GM12878 (cell line): ENCODE results near the gene ERICH2. TPM values are rescaled to one million over a fixed set of nuclear protein-coding genes. Genes with fewer than 3 reads are reported as not detected.

Source experiments
- ATAC-seq: fragments of 200-7000 bp; cut with Tn5 transposase; 3 replicates; pipeline ENCODE4 v1.9.1; 2020; ENCODE audit warnings: mild to moderate bottlenecking, moderate library complexity
- BruUV-seq: library from RNA; stranded (reverse); fragments of 400-500 nt; replicated peaks from 2 replicates; lab custom pipeline; 2021; lab: Mats Ljungman, UMichigan
- CTCF ChIA-PET: fragments of 300-600 bp; sonication (Branson Sonifier 250); formaldehyde crosslinking; extraction: SDS; loops from one replicate; lab custom pipeline; 2021; ENCODE audit warnings: inconsistent platforms; lab: Yijun Ruan, JAX
- POLR2A ChIA-PET: fragments of 350-600 bp; formaldehyde crosslinking; extraction: SDS; loops from one replicate; lab custom pipeline; 2021; ENCODE audit warnings: inconsistent platforms; lab: Charles Lee
- RAD21 ChIA-PET: fragments of 300-600 bp; sonication (Branson Sonifier 250); formaldehyde crosslinking; loops from one replicate; lab custom pipeline; 2023; ENCODE audit warnings: antibody characterized with exemption; ENCODE audit not compliant: unreplicated experiment; lab: Charles Lee
- SMC1A ChIA-PET: fragments of 300-600 bp; sonication (Branson Sonifier 250); formaldehyde crosslinking; loops from one replicate; lab custom pipeline; 2023; ENCODE audit not compliant: unreplicated experiment, uncharacterized antibody; lab: Charles Lee
- DNase-seq: peaks from one replicate; pipeline ENCODE4 v3.0.0-alpha.2; 2011; ENCODE audit warnings: low read depth, low spot score
- FAIRE-seq: peaks from 3 replicates; lab custom pipeline; 2011; peaks lifted over from hg19 to GRCh38; lab: Jason Lieb, UNC
- H2AFZ ChIP-seq: 2 replicates; pipeline ENCODE4 v1.6.0; 2011; ENCODE audit warnings: low read depth, low read length, control low read depth; ENCODE audit not compliant: control insufficient read depth
- H3K27ac ChIP-seq: 2 replicates; pipeline ENCODE4 v1.5.1; 2011; ENCODE audit warnings: control low read depth; ENCODE audit not compliant: control insufficient read depth, insufficient read depth
- H3K27me3 ChIP-seq, 2 experiments: replicated peaks in 1 of 2; 2 replicates each; pipeline versions ENCODE4 v1.6.0 to v1.6.1; 2011; ENCODE audit warnings: low read length in 1 of 2; ENCODE audit not compliant: control insufficient read depth in 2 of 2, insufficient read depth in 2 of 2
- H3K36me3 ChIP-seq, 2 experiments: 2 replicates each; pipeline ENCODE4 v1.5.1; 2011; ENCODE audit warnings: low read length in 1 of 2; ENCODE audit not compliant: control insufficient read depth in 2 of 2, insufficient read depth in 2 of 2
- H3K4me1 ChIP-seq: 2 replicates; pipeline ENCODE4 v1.6.1; 2011; ENCODE audit warnings: mild to moderate bottlenecking, low read length, moderate library complexity, mixed read lengths; ENCODE audit not compliant: control insufficient read depth, insufficient read depth
- H3K4me2 ChIP-seq: 2 replicates; pipeline ENCODE4 v1.6.0; 2011; ENCODE audit warnings: control low read depth; ENCODE audit not compliant: control insufficient read depth, insufficient read depth
- H3K4me3 ChIP-seq: fragments of 200-600 bp; sonication (generic); 2 replicates; pipeline ENCODE4 v1.5.1; 2016
- H3K79me2 ChIP-seq: 2 replicates; pipeline ENCODE4 v1.6.0; 2011; ENCODE audit warnings: low read length; ENCODE audit not compliant: control insufficient read depth, insufficient read depth
- H3K9ac ChIP-seq: 2 replicates; pipeline ENCODE4 v1.8.0; 2011; ENCODE audit warnings: low read length, control low read depth, mixed read lengths; ENCODE audit not compliant: control insufficient read depth, insufficient read depth
- H3K9me3 ChIP-seq: replicated peaks from 3 replicates; pipeline ENCODE4 v1.5.1; 2011; ENCODE audit warnings: mild to moderate bottlenecking, low read length; ENCODE audit not compliant: control insufficient read depth, insufficient read depth
- H4K20me1 ChIP-seq: 2 replicates; pipeline ENCODE4 v1.6.0; 2011; ENCODE audit not compliant: control insufficient read depth, insufficient read depth
- BACH1 ChIP-seq: fragments of 450-650 bp; IDR thresholded peaks from 2 replicates; pipeline ENCODE4 v1.6.1; 2017; ENCODE audit warnings: mild to moderate bottlenecking, borderline replicate concordance
- BHLHE40 ChIP-seq, 2 experiments: fragments of 450-650 bp in 1 of 2; IDR thresholded peaks; 2 replicates each; pipeline ENCODE4 v1.6.1; 2011 to 2017; ENCODE audit warnings: low read depth in 2 of 2, borderline replicate concordance in 1 of 2, improper control_type of control experiment in 1 of 2, low read length in 1 of 2, mild to moderate bottlenecking in 1 of 2
- BMI1 ChIP-seq: fragments of 450-650 bp; IDR thresholded peaks from 2 replicates; pipeline ENCODE4 v1.6.1; 2016; ENCODE audit warnings: mild to moderate bottlenecking, moderate library complexity, borderline replicate concordance
- CHD2 ChIP-seq: IDR thresholded peaks from 2 replicates; pipeline ENCODE4 v1.6.1; 2011; ENCODE audit warnings: low read depth, low read length, improper control_type of control experiment, borderline replicate concordance
- EZH2 ChIP-seq: IDR thresholded peaks from 2 replicates; pipeline ENCODE4 v1.6.1; 2012; ENCODE audit warnings: low read depth, mild to moderate bottlenecking, control low read depth, inconsistent platforms, low read length, borderline replicate concordance; ENCODE audit not compliant: control insufficient read depth
- IKZF2 ChIP-seq, 2 experiments: fragments of 450-650 bp; IDR thresholded peaks; 2 replicates each; pipeline ENCODE4 v1.6.1; 2017; ENCODE audit warnings: mild to moderate bottlenecking in 2 of 2, moderate library complexity in 2 of 2
- RCOR1 ChIP-seq: conservative IDR thresholded peaks from 2 replicates; pipeline ENCODE4 v1.6.1; 2012; ENCODE audit warnings: low read depth, low read length, improper control_type of control experiment
- TARDBP ChIP-seq: IDR thresholded peaks from 2 replicates; pipeline ENCODE4 v1.6.1; 2016; ENCODE audit warnings: borderline replicate concordance
- ZNF24 ChIP-seq: fragments of 450-650 bp; IDR thresholded peaks from 2 replicates; pipeline ENCODE4 v1.6.1; 2017; ENCODE audit warnings: antibody characterized with exemption, mild to moderate bottlenecking
- WGBS: methylation state at CpG from one replicate; pipeline ENCODE4 v1.1.6; 2016; ENCODE audit warnings: low lambda C conversion rate; ENCODE audit not compliant: insufficient replicate concordance, insufficient coverage; ENCODE audit errors: missing lambda C conversion rate; 5-methylcytosine and 5-hydroxymethylcytosine counted together
- in situ Hi-C: fragments of 300-500 bp; cut with MboI; formaldehyde crosslinking; loops from 9 replicates; pipeline ENCODE4 v1.14.3; 2018; ENCODE audit warnings: mixed read lengths
- intact Hi-C: fragments of 100-400 bp; cut with micrococcal nuclease; formaldehyde crosslinking; loops from one replicate; pipeline ENCODE4 v1.14.2; 2022; ENCODE audit not compliant: unreplicated experiment
- polyA plus RNA-seq, 11 experiments: library from polyadenylated mRNA; depleted of rRNA in 4 of 11; unstranded in 6 of 11; stranded (reverse) in 5 of 11; fragments of >200 nt; fragmentation: Nextera tagmentation in 4 of 11; fragmentation: Illumina TruSeq in 1 of 11; extraction: Ambion mirVana in 4 of 11; extraction: Trizol in 1 of 11; gene quantifications; 1 replicate in 1 of 11; 2 replicates in 10 of 11; pipeline versions ENCODE4 v1.2.1 to v1.2.3, GENCODE V29; 2011 to 2016; ENCODE audit warnings: inconsistent platforms in 2 of 11, missing spikeins in 2 of 11, low read depth in 1 of 11
- total RNA-seq, 4 experiments: library from RNA; depleted of rRNA in 3 of 4; stranded (reverse); fragments of >200 nt in 3 of 4; fragmentation: Illumina TruSeq in 1 of 4; extraction: Trizol in 1 of 4; gene quantifications; 2 replicates each; pipeline versions ENCODE4 v1.2.1 to v1.2.3, GENCODE V29; 2013 to 2021
- TF ChIP-seq, protein P1 (sequence below): fragments of 450-650 bp; IDR thresholded peaks from 2 replicates; pipeline ENCODE4 v1.6.1; 2016; ENCODE audit warnings: mild to moderate bottlenecking
- TF ChIP-seq, protein P2 (sequence below): fragments of 450-650 bp; IDR thresholded peaks from 2 replicates; pipeline ENCODE4 v1.6.1; 2016; ENCODE audit warnings: mild to moderate bottlenecking

The ERICH2 gene
- total and polyA plus RNA-seq, 10 of the 15 experiments (the other 5 are each of a cell fraction or from before 2014, with no cell fraction given), result not detected

DNA sequence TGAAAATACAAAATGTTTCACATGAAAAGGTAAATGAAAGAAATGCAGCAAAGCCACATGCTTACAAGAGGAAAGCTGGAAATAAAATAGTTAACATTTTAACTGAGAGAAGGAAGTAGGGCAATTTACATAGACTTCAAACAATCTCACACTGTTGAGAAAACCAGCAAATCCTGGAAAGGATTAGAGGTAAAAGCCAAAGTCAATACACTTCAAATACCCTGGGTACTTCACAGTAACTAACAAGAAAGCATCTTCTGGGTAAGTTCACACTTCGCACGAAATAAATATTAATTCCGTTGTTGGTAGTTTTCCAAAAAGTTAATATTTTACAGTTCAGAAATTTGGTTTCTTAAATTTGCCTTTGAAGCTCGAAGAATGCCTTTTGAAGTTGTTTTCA, 3.5 kb upstream of the ERICH2 start:
- no TSS peak for BruUV-seq
- Histone ChIP-seq H3K36me3 (no peaks in the 10 kb centered on the region), H2AFZ (no peak overlapping the region), H3K79me2 (no peaks in the 10 kb centered on the region), H3K27me3 (peaks cover 0 to 8% of the 10 kb centered on the region in 2 experiments; a peak in 2 of 4 replicates), H3K9ac (no peak overlapping the region), H3K27ac (no peak overlapping the region), H3K4me2 (no peak overlapping the region), H3K9me3 (no peaks in the 10 kb centered on the region), H4K20me1 (no peaks in the 10 kb centered on the region), H3K4me1 (peaks cover 8% of the 10 kb centered on the region; the same call in 1 of the 2 replicates), H3K4me3 (no peak overlapping the region)
- WGBS, result 72% methylated on average over 4 of the region's 4 CpGs
- ChIA-PET RAD21 (no interaction called here), CTCF (no interaction called here), POLR2A (no interaction called here), SMC1A (no interaction called here)
- DNase-seq (no peak), FAIRE-seq (no peak), ATAC-seq (no peak)
- TF ChIP-seq EZH2, result no peak
- intact Hi-C loops, result no loop called here
- in situ Hi-C loops, result no loop called here

DNA sequence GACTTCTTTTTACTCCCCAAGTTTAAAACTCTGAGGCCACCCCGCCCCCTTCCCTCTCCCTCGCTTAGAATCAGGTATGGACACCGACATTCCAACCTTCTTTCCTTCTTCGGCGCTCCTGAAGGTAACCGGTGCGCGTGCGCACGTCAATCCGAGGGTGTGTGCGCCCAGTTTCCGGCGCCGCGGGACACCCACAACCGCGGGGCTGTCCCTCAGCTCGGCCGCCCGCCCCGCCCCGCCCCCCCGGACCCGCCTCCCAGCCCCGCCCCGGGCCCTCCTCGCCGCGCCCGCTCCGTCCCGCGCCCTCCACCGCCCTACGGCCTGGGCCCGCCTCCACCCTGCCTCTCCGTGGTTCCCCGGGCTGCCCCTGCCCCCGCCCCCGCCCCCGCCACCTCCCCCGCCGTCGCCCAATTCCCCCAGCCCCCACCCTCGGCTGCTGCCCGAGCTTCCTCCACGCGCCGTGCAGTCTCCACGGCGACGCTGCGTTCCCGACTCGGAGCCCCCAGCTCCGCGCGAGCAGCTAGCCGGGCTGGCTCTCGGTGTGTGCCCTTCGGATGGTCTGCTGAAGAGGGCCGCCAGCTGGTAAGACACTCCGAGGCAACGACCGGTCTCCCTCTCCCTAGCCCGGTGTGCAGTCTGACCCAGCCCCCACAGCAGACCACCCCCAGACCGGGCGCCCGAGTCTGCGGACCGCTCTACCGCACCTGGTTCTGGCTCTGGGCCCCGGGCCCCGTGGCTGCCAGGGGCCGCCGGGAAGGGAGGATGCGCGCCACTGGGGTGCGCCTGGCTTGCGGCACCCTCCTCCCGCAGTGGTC, 635 bp downstream of the ERICH2 start:
- intact Hi-C loops, result no loop called here
- H3K79me2 ChIP-seq, result no peaks in the 10 kb centered on the region
- peak overlapping the region; percentile 95 for H3K4me2 ChIP-seq
- ChIA-PET POLR2A (interaction anchor here (1.3 to 1.6 kb wide), 2 partner anchors 91 to 245 kb away, joined by 3 to 4 read pairs; no protein-coding TSS in a partner anchor), SMC1A (interaction anchor here (0.7 to 2.6 kb wide), 9 partner anchors 41 to 447 kb away, joined by 3 to 13 read pairs (median 3); no protein-coding TSS in a partner anchor), RAD21 (interaction anchor here (0.8 to 3.8 kb wide), 4 partner anchors 45 to 362 kb away, joined by 5 to 14 read pairs (median 8); partner anchors contain the start of gene GAD1), CTCF (interaction anchor here (0.7 to 1.8 kb wide), 14 partner anchors 10 to 446 kb away, joined by 3 to 10 read pairs (median 4); partner anchors contain the start of gene GAD1)
- in situ Hi-C loops, result no loop called here
- H3K27ac ChIP-seq, result no peak overlapping the region
- DNase-seq, result no peak
- no peaks in the 10 kb centered on the region for H3K4me1 ChIP-seq
- no peaks in the 10 kb centered on the region for H3K9me3 ChIP-seq
- H4K20me1 ChIP-seq, result no peaks in the 10 kb centered on the region
- WGBS, result under 1% methylated on average over 38 of the region's 82 CpGs
- no TSS peak for BruUV-seq
- peak; percentile 95 for ATAC-seq
- H2AFZ ChIP-seq, result peak overlapping the region; percentile 94
- peaks cover 0 to 13% of the 10 kb centered on the region in 2 experiments; a peak in 3 of 4 replicates for H3K27me3 ChIP-seq
- no peaks in the 10 kb centered on the region for H3K36me3 ChIP-seq
- peak overlapping the region; percentile 67 for H3K9ac ChIP-seq
- H3K4me3 ChIP-seq, result peak overlapping the region; percentile 97
- no peak for FAIRE-seq
- TF ChIP-seq CHD2 (0 out of 2 replicates have a peak, but pooled peaks have one; percentile 24), ZNF24 (0 out of 2 replicates have a peak, but pooled peaks have one; percentile 26), BHLHE40 (IDR thresholded peaks at IDR 0.05; ENCODE audit: borderline replicate concordance in 1 of 2, low read depth in 2 of 2, low read length in 1 of 2) (peak in 1 of 2 experiments; percentile 35; a peak in 1 of 4 replicates), TARDBP (no peak), RCOR1 (no peak), IKZF2 (IDR thresholded peaks at IDR 0.05) (peak; percentile 20 to 25; a peak in 1 of 4 replicates), BMI1 (peak; percentile 54; the same call in 1 of the 2 replicates), BACH1 (0 out of 2 replicates have a peak, but pooled peaks have one; percentile 22)
- TF ChIP-seq, protein P1, sequence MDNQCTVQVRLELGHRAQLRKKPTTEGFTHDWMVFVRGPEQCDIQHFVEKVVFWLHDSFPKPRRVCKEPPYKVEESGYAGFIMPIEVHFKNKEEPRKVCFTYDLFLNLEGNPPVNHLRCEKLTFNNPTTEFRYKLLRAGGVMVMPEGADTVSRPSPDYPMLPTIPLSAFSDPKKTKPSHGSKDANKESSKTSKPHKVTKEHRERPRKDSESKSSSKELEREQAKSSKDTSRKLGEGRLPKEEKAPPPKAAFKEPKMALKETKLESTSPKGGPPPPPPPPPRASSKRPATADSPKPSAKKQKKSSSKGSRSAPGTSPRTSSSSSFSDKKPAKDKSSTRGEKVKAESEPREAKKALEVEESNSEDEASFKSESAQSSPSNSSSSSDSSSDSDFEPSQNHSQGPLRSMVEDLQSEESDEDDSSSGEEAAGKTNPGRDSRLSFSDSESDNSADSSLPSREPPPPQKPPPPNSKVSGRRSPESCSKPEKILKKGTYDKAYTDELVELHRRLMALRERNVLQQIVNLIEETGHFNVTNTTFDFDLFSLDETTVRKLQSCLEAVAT, result 0 out of 2 replicates have a peak, but pooled peaks have one; percentile 13
- TF ChIP-seq, protein P2, sequence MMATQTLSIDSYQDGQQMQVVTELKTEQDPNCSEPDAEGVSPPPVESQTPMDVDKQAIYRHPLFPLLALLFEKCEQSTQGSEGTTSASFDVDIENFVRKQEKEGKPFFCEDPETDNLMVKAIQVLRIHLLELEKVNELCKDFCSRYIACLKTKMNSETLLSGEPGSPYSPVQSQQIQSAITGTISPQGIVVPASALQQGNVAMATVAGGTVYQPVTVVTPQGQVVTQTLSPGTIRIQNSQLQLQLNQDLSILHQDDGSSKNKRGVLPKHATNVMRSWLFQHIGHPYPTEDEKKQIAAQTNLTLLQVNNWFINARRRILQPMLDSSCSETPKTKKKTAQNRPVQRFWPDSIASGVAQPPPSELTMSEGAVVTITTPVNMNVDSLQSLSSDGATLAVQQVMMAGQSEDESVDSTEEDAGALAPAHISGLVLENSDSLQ, result peak; percentile 44; the same call in 1 of the 2 replicates
